K562 (cell line): ENCODE data around the gene PMEPA1.

Experiments used
- ARID3A ChIP-seq: IDR thresholded peaks from 2 replicates; pipeline ENCODE4 v1.6.1; 2012; ENCODE audit warnings: low read depth, low read length, improper control_type of control experiment, borderline replicate concordance
- ATF2 ChIP-seq: sonication (generic); formaldehyde crosslinking; IDR thresholded peaks from 2 replicates; pipeline ENCODE4 v1.8.1; 2022; ENCODE audit warnings: missing genetic modification reagents
- CLOCK ChIP-seq: fragments of 250-450 bp; sonication (Bioruptor Pico); IDR thresholded peaks from 2 replicates; pipeline ENCODE4 v1.4.0; 2020; ENCODE audit warnings: mild to moderate bottlenecking, moderate library complexity, borderline replicate concordance
- CTCF ChIP-seq, 3 experiments: IDR thresholded peaks in 2 of 3; conservative IDR thresholded peaks in 1 of 3; 2 replicates each; pipeline ENCODE4 v1.5.1; 2011 to 2012; ENCODE audit warnings: low read length in 3 of 3, mild to moderate bottlenecking in 3 of 3, control low read depth in 2 of 3, improper control_type of control experiment in 1 of 3, inconsistent platforms in 1 of 3, low read depth in 1 of 3, mixed read lengths in 1 of 3, moderate library complexity in 1 of 3; ENCODE audit not compliant: insufficient read depth in 2 of 3
- ERF ChIP-seq: fragments of 450-650 bp; formaldehyde crosslinking; IDR thresholded peaks from 2 replicates; pipeline ENCODE4 v1.4.0; 2020; ENCODE audit warnings: mild to moderate bottlenecking, mixed read lengths
- PML ChIP-seq: IDR thresholded peaks from 2 replicates; pipeline ENCODE4 v1.6.1; 2012; ENCODE audit warnings: low read length, inconsistent platforms
- TAL1 ChIP-seq: fragments of 450-650 bp; IDR thresholded peaks from 2 replicates; pipeline ENCODE4 v1.6.1; 2016; ENCODE audit warnings: mild to moderate bottlenecking
- U2AF1 ChIP-seq: fragments of 200-400 bp; formaldehyde crosslinking; optimal IDR thresholded peaks from 2 replicates; pipeline ENCODE3; 2017; ENCODE audit warnings: mild to moderate bottlenecking, low read depth, low read length, moderate library complexity
- ZBTB33 ChIP-seq: sonication (generic); formaldehyde crosslinking; IDR thresholded peaks from 2 replicates; pipeline ENCODE4 v1.8.1; 2023; ENCODE audit warnings: mild to moderate bottlenecking, missing genetic modification reagents
- ZFP36 ChIP-seq: fragments of 150-350 bp; IDR thresholded peaks from 2 replicates; pipeline ENCODE4 v1.6.1; 2018; ENCODE audit warnings: low read length, low read depth; ENCODE audit not compliant: partially characterized antibody
- ZNF512 ChIP-seq: IDR thresholded peaks from 2 replicates; pipeline ENCODE4 v1.6.1; 2016; ENCODE audit warnings: missing genetic modification characterization, missing compliant biosample characterization

- TF ChIP-seq CTCF (IDR thresholded peaks at IDR 0.05 in 2 of 3, conservative IDR thresholded peaks at IDR 0.05 in 1 of 3; ENCODE audit: insufficient read depth in 2 of 3, low read depth in 1 of 3, low read length in 3 of 3) (no peak), TAL1 (no peak), U2AF1 (no peak), CLOCK (CRISPR knock-in tag) (no peak), ARID3A (no peak), ZBTB33 (no peak), ATF2 (CRISPR knock-in tag) (no peak), ZNF512 (tag) (no peak), ERF (CRISPR knock-in tag) (no peak), PML (no peak), ZFP36 (no peak)
Measured at GRCh38 chr20:57701651-57702050, 8.2 kb downstream of the PMEPA1 start.
